Measurements from ENCODE around the gene DNAJB7. TPM values are rescaled to one million over a fixed set of nuclear protein-coding genes. Genes with fewer than 3 reads are reported as not detected.

DNAJB7 gene
- total and polyA plus RNA-seq, 2 of the 13 experiments (the other 11 are each of a cell fraction or from before 2014, with no cell fraction given) = not detected

- TF ChIP-seq ZFP62 (CRISPR knock-in tag; IDR thresholded peaks at IDR 0.05) (no peak), ZNF614 (CRISPR knock-in tag; IDR thresholded peaks at IDR 0.05; ENCODE audit: borderline replicate concordance) (no peak), SIX4 (CRISPR knock-in tag; IDR thresholded peaks at IDR 0.05) (no peak), ATF7 (IDR thresholded peaks at IDR 0.05) (no peak), ATF7 (CRISPR knock-in tag; IDR thresholded peaks at IDR 0.05) (no peak), DDIT3 (CRISPR knock-in tag; IDR thresholded peaks at IDR 0.05) (no peak), POLR2AphosphoS5 (IDR thresholded peaks at IDR 0.05; ENCODE audit: low read depth, low read length) (peak; percentile 75), TERF1 (CRISPR knock-in tag; IDR thresholded peaks at IDR 0.05) (no peak), PBX2 (CRISPR knock-in tag; IDR thresholded peaks at IDR 0.05) (no peak), ZNF282 (IDR thresholded peaks at IDR 0.05; ENCODE audit: partially characterized antibody) (no peak), TIGD3 (CRISPR knock-in tag; IDR thresholded peaks at IDR 0.05; ENCODE audit: borderline replicate concordance) (no peak), YEATS4 (CRISPR knock-in tag; IDR thresholded peaks at IDR 0.05; ENCODE audit: borderline replicate concordance) (peak; percentile 73; the same call in 1 of the 2 replicates), RNF219 (CRISPR knock-in tag; IDR thresholded peaks at IDR 0.05) (no peak), ZSCAN30 (CRISPR knock-in tag; IDR thresholded peaks at IDR 0.05) (no peak), ZNF275 (CRISPR knock-in tag; IDR thresholded peaks at IDR 0.05; ENCODE audit: borderline replicate concordance) (no peak), AGO2 (optimal IDR thresholded peaks at IDR 0.05; ENCODE audit: low read depth, low read length) (peak; percentile 49), ATF5 (CRISPR knock-in tag; IDR thresholded peaks at IDR 0.05; ENCODE audit: low read depth) (no peak), ZNF746 (CRISPR knock-in tag; IDR thresholded peaks at IDR 0.05) (peak; percentile 33; the same call in 1 of the 2 replicates), ZNF629 (CRISPR knock-in tag; conservative IDR thresholded peaks at IDR 0.05) (no peak)
Observed at GRCh38 chr22:40818747-40819598, 42.9 kb downstream of the DNAJB7 start, which contains the start of gene SLC25A17 (continued).

All from HepG2 (cell line).